SK-N-SH treated with all-trans-retinoic acid at 6 μM for 48 hours (cell line): ENCODE results near the gene TRIM33.

ENCODE experiments used
- ATAC-seq: fragments of 200-7000 bp; cut with Tn5 transposase; 3 replicates; pipeline ENCODE4 v1.9.1; 2020; ENCODE audit warnings: mild to moderate bottlenecking, moderate library complexity
- ARNTL ChIP-seq: fragments of 450-650 bp; formaldehyde crosslinking; IDR thresholded peaks from 2 replicates; pipeline ENCODE4 v1.5.0; 2020; ENCODE audit warnings: low read depth, mild to moderate bottlenecking, moderate library complexity, borderline replicate concordance
- BACH2 ChIP-seq: fragments of 250-450 bp; sonication (Bioruptor Pico); IDR thresholded peaks from 2 replicates; pipeline ENCODE4 v1.9.0; 2021; ENCODE audit warnings: mild to moderate bottlenecking, borderline replicate concordance
- CREB5 ChIP-seq: fragments of 250-450 bp; sonication (Bioruptor Pico); IDR thresholded peaks from 2 replicates; pipeline ENCODE4 v1.5.1; 2020; ENCODE audit warnings: low read depth, mild to moderate bottlenecking, moderate library complexity
- CSDC2 ChIP-seq: fragments of 250-450 bp; sonication (Bioruptor Pico); IDR thresholded peaks from 2 replicates; pipeline ENCODE4 v1.5.0; 2020; ENCODE audit warnings: mild to moderate bottlenecking, moderate library complexity
- GLIS3 ChIP-seq: fragments of 250-450 bp; sonication (Bioruptor Pico); IDR thresholded peaks from 2 replicates; pipeline ENCODE4 v1.5.0; 2020; ENCODE audit warnings: mild to moderate bottlenecking, moderate library complexity
- ISL1 ChIP-seq: fragments of 250-450 bp; sonication (Bioruptor Pico); IDR thresholded peaks from 2 replicates; pipeline ENCODE4 v2.1.2; 2022; ENCODE audit warnings: mild to moderate bottlenecking, moderate library complexity
- OSR1 ChIP-seq: fragments of 250-450 bp; sonication (Bioruptor Pico); IDR thresholded peaks from 2 replicates; pipeline ENCODE4 v1.8.0; 2022; ENCODE audit warnings: moderate library complexity, mild to moderate bottlenecking, inconsistent platforms
- PPARA ChIP-seq: fragments of 250-450 bp; sonication (Bioruptor Pico); IDR thresholded peaks from 2 replicates; pipeline ENCODE4 v1.5.0; 2020; ENCODE audit warnings: mild to moderate bottlenecking, borderline replicate concordance
- SNAI2 ChIP-seq: fragments of 250-450 bp; sonication (Bioruptor Pico); IDR thresholded peaks from 2 replicates; pipeline ENCODE4 v1.5.0; 2020; ENCODE audit warnings: mild to moderate bottlenecking, moderate library complexity
- TCF4 ChIP-seq: fragments of 250-450 bp; sonication (Bioruptor Pico); IDR thresholded peaks from 2 replicates; pipeline ENCODE4 v1.8.0; 2021; ENCODE audit warnings: mild to moderate bottlenecking, moderate library complexity, borderline replicate concordance
- TOX ChIP-seq: fragments of 250-450 bp; sonication (Bioruptor Pico); IDR thresholded peaks from 2 replicates; pipeline ENCODE4 v1.8.0; 2021; ENCODE audit warnings: mild to moderate bottlenecking, moderate library complexity, borderline replicate concordance
- ZFP3 ChIP-seq: fragments of 250-450 bp; sonication (Bioruptor Pico); IDR thresholded peaks from 2 replicates; pipeline ENCODE4 v1.5.0; 2020; ENCODE audit warnings: mild to moderate bottlenecking, moderate library complexity
- ZFP30 ChIP-seq: fragments of 450-650 bp; formaldehyde crosslinking; IDR thresholded peaks from 2 replicates; pipeline ENCODE4 v1.5.0; 2022; ENCODE audit warnings: mild to moderate bottlenecking, moderate library complexity
- ZNF565 ChIP-seq: fragments of 450-650 bp; formaldehyde crosslinking; conservative IDR thresholded peaks from 2 replicates; pipeline ENCODE4 v1.5.0; 2020; ENCODE audit warnings: low read depth, mild to moderate bottlenecking, moderate library complexity
- TF ChIP-seq, protein P1 (sequence below): fragments of 250-450 bp; sonication (Bioruptor Pico); IDR thresholded peaks from 2 replicates; pipeline ENCODE4 v1.8.0; 2021; ENCODE audit warnings: low read depth, mild to moderate bottlenecking, moderate library complexity, borderline replicate concordance
- TF ChIP-seq, protein P2 (sequence below): fragments of 250-450 bp; sonication (Bioruptor Pico); IDR thresholded peaks from 2 replicates; pipeline ENCODE4 v1.8.0; 2020; ENCODE audit warnings: mild to moderate bottlenecking, moderate library complexity, borderline replicate concordance
- TF ChIP-seq, protein P3 (sequence below): fragments of 250-450 bp; sonication (Bioruptor Pico); IDR thresholded peaks from 2 replicates; pipeline ENCODE4 v1.5.0; 2020; ENCODE audit warnings: mild to moderate bottlenecking, moderate library complexity

TRIM33 gene

DNA sequence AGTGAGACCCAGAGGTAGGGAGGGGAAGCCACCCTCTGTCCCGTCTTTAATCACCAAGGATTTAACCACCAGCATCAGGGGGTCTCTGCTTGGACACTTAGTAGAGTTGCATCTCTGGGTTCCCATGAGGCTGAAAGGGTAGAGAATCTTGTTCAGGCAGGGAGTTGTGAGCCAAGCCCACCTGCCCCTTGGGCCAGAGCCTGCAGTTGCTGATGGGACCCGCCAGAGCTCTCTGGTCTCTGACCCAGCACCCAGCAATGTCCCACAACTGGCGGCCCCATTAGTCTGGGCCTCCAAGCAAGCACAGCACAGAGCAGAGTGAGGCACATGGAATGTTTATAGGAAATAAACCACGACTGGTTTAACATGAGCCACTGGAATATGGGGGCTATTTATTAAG, 166.3 kb downstream of the TRIM33 start:
- no peak for ATAC-seq
- no peak for TF ChIP-seq BACH2
- no peak for TF ChIP-seq GLIS3 (CRISPR knock-in tag)
- TF ChIP-seq ISL1 (CRISPR knock-in tag) = no peak
- no peak for TF ChIP-seq ZNF565 (CRISPR knock-in tag)
- TF ChIP-seq, protein P1, sequence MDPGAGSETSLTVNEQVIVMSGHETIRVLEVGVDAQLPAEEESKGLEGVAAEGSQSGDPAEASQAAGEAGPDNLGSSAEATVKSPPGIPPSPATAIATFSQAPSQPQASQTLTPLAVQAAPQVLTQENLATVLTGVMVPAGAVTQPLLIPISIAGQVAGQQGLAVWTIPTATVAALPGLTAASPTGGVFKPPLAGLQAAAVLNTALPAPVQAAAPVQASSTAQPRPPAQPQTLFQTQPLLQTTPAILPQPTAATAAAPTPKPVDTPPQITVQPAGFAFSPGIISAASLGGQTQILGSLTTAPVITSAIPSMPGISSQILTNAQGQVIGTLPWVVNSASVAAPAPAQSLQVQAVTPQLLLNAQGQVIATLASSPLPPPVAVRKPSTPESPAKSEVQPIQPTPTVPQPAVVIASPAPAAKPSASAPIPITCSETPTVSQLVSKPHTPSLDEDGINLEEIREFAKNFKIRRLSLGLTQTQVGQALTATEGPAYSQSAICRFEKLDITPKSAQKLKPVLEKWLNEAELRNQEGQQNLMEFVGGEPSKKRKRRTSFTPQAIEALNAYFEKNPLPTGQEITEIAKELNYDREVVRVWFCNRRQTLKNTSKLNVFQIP = no peak
- TF ChIP-seq CSDC2 (CRISPR knock-in tag) = no peak
- TF ChIP-seq ARNTL = no peak
- TF ChIP-seq, protein P2, sequence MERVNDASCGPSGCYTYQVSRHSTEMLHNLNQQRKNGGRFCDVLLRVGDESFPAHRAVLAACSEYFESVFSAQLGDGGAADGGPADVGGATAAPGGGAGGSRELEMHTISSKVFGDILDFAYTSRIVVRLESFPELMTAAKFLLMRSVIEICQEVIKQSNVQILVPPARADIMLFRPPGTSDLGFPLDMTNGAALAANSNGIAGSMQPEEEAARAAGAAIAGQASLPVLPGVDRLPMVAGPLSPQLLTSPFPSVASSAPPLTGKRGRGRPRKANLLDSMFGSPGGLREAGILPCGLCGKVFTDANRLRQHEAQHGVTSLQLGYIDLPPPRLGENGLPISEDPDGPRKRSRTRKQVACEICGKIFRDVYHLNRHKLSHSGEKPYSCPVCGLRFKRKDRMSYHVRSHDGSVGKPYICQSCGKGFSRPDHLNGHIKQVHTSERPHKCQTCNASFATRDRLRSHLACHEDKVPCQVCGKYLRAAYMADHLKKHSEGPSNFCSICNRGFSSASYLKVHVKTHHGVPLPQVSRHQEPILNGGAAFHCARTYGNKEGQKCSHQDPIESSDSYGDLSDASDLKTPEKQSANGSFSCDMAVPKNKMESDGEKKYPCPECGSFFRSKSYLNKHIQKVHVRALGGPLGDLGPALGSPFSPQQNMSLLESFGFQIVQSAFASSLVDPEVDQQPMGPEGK (CRISPR knock-in tag) = no peak
- no peak for TF ChIP-seq CREB5
- TF ChIP-seq, protein P3, sequence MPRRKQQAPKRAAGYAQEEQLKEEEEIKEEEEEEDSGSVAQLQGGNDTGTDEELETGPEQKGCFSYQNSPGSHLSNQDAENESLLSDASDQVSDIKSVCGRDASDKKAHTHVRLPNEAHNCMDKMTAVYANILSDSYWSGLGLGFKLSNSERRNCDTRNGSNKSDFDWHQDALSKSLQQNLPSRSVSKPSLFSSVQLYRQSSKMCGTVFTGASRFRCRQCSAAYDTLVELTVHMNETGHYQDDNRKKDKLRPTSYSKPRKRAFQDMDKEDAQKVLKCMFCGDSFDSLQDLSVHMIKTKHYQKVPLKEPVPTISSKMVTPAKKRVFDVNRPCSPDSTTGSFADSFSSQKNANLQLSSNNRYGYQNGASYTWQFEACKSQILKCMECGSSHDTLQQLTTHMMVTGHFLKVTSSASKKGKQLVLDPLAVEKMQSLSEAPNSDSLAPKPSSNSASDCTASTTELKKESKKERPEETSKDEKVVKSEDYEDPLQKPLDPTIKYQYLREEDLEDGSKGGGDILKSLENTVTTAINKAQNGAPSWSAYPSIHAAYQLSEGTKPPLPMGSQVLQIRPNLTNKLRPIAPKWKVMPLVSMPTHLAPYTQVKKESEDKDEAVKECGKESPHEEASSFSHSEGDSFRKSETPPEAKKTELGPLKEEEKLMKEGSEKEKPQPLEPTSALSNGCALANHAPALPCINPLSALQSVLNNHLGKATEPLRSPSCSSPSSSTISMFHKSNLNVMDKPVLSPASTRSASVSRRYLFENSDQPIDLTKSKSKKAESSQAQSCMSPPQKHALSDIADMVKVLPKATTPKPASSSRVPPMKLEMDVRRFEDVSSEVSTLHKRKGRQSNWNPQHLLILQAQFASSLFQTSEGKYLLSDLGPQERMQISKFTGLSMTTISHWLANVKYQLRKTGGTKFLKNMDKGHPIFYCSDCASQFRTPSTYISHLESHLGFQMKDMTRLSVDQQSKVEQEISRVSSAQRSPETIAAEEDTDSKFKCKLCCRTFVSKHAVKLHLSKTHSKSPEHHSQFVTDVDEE = no peak
- TF ChIP-seq SNAI2 (CRISPR knock-in tag) = no peak
- no peak for TF ChIP-seq ZFP30 (CRISPR knock-in tag)
- TF ChIP-seq TOX (CRISPR knock-in tag) = no peak
- no peak for TF ChIP-seq PPARA (CRISPR knock-in tag)
- TF ChIP-seq ZFP3 (CRISPR knock-in tag) = no peak
- TF ChIP-seq OSR1 (CRISPR knock-in tag) = no peak
- TF ChIP-seq TCF4 (CRISPR knock-in tag) = no peak
